Astrocyte of the cerebellum (primary cell): ENCODE results near the gene RPS19.

Source experiments
- DNase-seq: peaks from one replicate; pipeline ENCODE4 v3.0.0-alpha.2; 2011; ENCODE audit warnings: low read depth
- H3K4me3 ChIP-seq: 2 replicates; pipeline ENCODE4 v1.5.1; 2011; ENCODE audit warnings: mild to moderate bottlenecking, low read depth, low read length, moderate library complexity
- CTCF ChIP-seq: IDR thresholded peaks from 2 replicates; pipeline ENCODE4 v1.5.1; 2012; ENCODE audit warnings: low read length, low read depth, moderate library complexity, mild to moderate bottlenecking; ENCODE audit errors: missing control alignments
- in situ Hi-C: cut with HindIII; loops from 2 replicates; pipeline ENCODE4 v1.10.0; 2017; ENCODE audit warnings: low sequenced_read_pairs

The RPS19 gene

GRCh38 chr19:41859618-41860418 is at the start of gene RPS19:
RPS19 (plus strand) TSS chr19:41860255; CDS start chr19:41860775, 520 bp downstream.
- TF ChIP-seq CTCF, result peak; percentile 63
- DNase-seq, result peak; percentile 95
- peak within 1 kb of the TSS; percentile 98 for H3K4me3 ChIP-seq
- in situ Hi-C loops, result no loop called here

- no peak for TF ChIP-seq CTCF
- in situ Hi-C loops, result no loop called here
- no peak for DNase-seq
- no peak overlapping the region for H3K4me3 ChIP-seq
Measured at GRCh38 chr19:41810301-41810700, 49.8 kb upstream of the RPS19 start.

- TF ChIP-seq CTCF, result no peak
- no peak for DNase-seq
- no peak overlapping the region for H3K4me3 ChIP-seq
- in situ Hi-C loops, result no loop called here
Measured at GRCh38 chr19:41811036-41811435, 49.0 kb upstream of the RPS19 start.

GRCh38 chr19:41811981-41812380 is 48.1 kb upstream of the RPS19 start:
- no peak for TF ChIP-seq CTCF
- no peak for DNase-seq
- in situ Hi-C loops, result no loop called here
- no peak overlapping the region for H3K4me3 ChIP-seq

- no peak overlapping the region for H3K4me3 ChIP-seq
- no peak for DNase-seq
- TF ChIP-seq CTCF, result no peak
- in situ Hi-C loops, result no loop called here
Measured at GRCh38 chr19:41813911-41814310, 46.1 kb upstream of the RPS19 start.

GRCh38 chr19:41815301-41815700 is 44.8 kb upstream of the RPS19 start:
- no peak for DNase-seq
- TF ChIP-seq CTCF, result no peak
- in situ Hi-C loops, result no loop called here
- no peak overlapping the region for H3K4me3 ChIP-seq
